Memory B cell (primary cell): Measurements from ENCODE around the gene RXFP4.
"Not testable (repeated sequence)": the region's sequence is repeated elsewhere in the genome, so short reads cannot be mapped to it uniquely, and the experiment has no call there.

Experiments
- ATAC-seq: fragments of 150-1000 bp; cut with Tn5 transposase; 2 replicates; pipeline ENCODE4 v1.10.0; 2021; ENCODE audit warnings: low read depth, mild to moderate bottlenecking, moderate library complexity
- DNase-seq, 2 donors: peaks; one replicate each; pipeline ENCODE4 v3.0.0; 2022; ENCODE audit warnings: low spot score in 2 of 2
- H3K27ac Mint-ChIP-seq: one replicate; pipeline ENCODE4 v1.8.0; 2022; ENCODE audit warnings: mild to moderate bottlenecking, moderate library complexity, mixed read lengths
- H3K27me3 Mint-ChIP-seq: one replicate; pipeline ENCODE4 v1.8.0; 2022; ENCODE audit warnings: mixed read lengths
- H3K36me3 Mint-ChIP-seq: one replicate; pipeline ENCODE4 v1.8.0; 2022; ENCODE audit warnings: mild to moderate bottlenecking, mixed read lengths
- H3K4me1 Mint-ChIP-seq: one replicate; pipeline ENCODE4 v1.8.0; 2022; ENCODE audit warnings: mixed read lengths
- H3K4me3 Mint-ChIP-seq: one replicate; pipeline ENCODE4 v1.8.0; 2022; ENCODE audit warnings: mild to moderate bottlenecking, moderate library complexity, mixed read lengths
- H3K9me3 Mint-ChIP-seq: one replicate; pipeline ENCODE4 v1.8.0; 2022; ENCODE audit warnings: mixed read lengths

Gene RXFP4

DNA sequence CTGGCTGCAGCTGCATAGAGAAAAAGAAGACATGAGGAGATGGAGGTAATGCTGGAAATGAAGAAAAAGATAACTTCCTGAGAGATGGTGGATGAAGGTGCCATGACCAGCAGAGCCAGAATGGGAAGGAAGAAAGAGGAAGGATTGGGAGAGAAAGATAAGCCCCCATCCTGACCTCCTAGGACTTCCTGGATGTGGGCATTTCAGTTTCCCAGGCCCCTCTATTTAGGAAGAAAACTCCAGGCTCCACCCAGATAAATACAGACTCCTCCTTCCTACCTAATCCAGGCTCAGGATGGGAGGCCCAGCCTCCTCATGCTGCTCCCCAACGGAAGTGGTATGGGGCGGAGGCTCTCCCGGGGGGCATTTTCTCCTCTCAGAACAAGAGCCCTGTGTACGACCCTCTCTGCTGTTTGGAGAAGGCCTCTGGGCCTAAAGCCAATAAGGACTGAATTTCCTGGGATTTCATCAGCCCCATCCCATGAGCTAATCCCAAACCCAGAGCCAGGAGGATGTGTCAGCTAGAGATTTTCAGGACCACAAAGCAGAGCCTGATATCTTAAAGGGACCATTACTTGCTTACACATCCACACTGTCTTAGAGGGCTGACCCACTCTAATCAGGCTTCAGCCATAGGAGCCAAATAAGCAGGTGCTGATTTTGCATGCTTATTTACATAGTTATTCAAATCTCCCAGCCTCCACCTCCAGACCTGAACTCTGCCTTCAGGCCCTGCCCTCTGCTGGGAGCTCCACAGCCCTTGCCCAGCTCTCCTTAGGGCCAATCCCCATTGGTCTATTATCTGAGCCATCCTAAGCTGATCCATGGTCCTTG is 42.0 kb downstream of the RXFP4 start:
- peak overlapping the region; percentile 62 for H3K4me3 Mint-ChIP-seq
- peak; percentile 86 for ATAC-seq
- no peaks in the 10 kb centered on the region for H3K36me3 Mint-ChIP-seq
- DNase-seq: peak in 1 of 2 donors; percentile 56
- H3K9me3 Mint-ChIP-seq: no peaks in the 10 kb centered on the region
- no peaks in the 10 kb centered on the region for H3K27me3 Mint-ChIP-seq
- H3K4me1 Mint-ChIP-seq: peaks cover 40% of the 10 kb centered on the region
- peak overlapping the region; percentile 91 for H3K27ac Mint-ChIP-seq

DNA sequence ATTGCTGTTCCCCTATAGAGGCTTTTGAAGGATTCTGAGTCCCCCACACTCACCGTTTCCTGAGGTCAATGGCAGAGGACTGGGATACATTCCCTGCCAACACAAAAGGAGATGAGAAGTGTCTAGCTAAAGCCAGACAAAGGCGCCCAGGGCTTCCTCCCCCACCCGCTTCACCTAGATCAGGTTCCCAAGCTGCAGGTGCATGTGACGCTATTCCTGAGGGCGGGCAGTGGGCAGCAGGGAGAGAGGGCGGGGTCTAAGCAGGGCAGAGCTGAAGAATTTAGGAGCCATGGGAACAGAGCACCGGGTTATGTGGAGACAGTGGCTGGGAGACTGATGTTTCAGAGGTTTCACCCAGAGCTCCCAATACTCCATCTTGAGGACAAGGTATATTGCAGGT is 42.9 kb downstream of the RXFP4 start:
- peaks cover 44% of the 10 kb centered on the region for H3K4me1 Mint-ChIP-seq
- peak overlapping the region; percentile 91 for H3K27ac Mint-ChIP-seq
- ATAC-seq: no peak
- no peak for DNase-seq
- no peaks in the 10 kb centered on the region for H3K36me3 Mint-ChIP-seq
- no peaks in the 10 kb centered on the region for H3K27me3 Mint-ChIP-seq
- no peak overlapping the region for H3K4me3 Mint-ChIP-seq
- no peaks in the 10 kb centered on the region for H3K9me3 Mint-ChIP-seq

DNA sequence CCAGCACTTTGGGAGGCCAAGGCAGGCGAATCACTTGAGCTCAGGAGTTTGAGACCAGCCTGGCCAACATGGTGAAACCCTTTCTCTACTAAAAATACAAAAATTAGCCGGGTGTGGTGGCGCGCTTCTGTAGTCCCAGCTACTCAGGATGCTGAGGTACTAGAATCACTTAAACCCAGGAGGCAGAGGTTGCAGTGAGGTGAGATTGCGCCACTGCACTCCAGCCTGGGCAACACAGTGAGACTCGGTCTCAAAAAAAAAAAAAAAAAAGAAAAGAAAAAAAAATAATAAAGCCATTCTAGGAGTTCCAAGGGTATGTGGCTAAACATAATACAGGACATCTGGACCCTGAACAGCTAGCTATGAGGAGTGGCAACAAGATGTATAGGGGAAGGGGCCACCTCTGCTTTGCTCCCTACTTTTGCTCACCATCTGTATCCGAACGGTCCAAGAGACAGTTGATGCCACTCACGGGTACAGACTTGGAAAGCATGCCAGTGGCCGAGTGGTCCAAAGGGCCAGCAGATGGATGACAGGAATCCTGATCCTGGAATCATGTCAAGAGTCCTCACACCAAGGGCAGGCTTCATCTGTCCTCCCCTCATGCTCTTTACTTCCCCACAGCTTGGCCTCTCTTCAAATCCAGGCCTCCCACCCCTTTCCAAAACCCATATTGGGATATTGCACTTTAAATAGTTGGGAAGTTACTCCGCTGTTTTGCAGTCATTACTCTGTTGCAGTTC is 43.6 kb downstream of the RXFP4 start:
- ATAC-seq, H3K27me3 Mint-ChIP-seq, DNase-seq, H3K27ac Mint-ChIP-seq, H3K4me3 Mint-ChIP-seq, H3K36me3 Mint-ChIP-seq, H3K9me3 Mint-ChIP-seq: not testable (repeated sequence)
- peaks cover 48% of the 10 kb centered on the region for H3K4me1 Mint-ChIP-seq

DNA sequence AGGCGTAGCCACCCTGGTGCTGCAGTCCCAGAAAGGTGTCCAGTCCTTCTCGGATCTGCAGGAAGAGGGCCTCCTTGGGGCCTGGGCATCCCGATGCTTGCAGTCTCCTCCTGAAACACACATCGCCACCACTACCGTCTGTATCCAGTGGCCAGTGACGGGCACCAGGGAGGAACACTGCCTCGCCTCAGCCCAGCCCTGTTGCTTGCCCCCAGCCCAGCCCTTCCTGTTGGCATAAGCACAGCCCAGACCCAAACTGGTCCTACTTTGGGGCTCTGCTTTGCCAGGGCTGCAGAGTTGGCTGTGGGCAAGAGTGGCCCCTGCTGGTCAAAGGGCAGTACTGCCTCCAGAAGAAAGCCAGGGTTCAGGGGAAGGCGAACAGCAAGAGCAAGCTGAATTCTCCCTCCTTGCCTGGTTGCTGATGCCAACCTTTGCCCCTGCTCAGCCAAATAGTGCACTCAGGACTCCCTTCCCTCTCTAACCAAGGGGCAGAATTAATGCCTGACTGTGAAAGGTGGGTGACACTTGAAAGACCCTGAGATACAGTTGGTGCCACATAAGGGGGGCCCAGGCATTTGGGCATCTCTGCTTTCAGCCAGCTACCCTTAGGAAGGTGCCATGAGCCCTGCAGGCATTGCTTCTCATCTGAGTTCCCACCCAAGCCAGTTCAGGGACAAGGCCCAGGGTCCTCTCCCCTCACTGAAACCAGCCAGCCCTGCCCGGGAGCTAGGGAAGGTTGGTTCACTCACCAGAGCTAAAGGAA is 48.0 kb downstream of the RXFP4 start:
- peak; percentile 94 for ATAC-seq
- Mint-ChIP-seq H3K36me3 (no peaks in the 10 kb centered on the region), H3K4me3 (peak overlapping the region; percentile 50), H3K9me3 (no peaks in the 10 kb centered on the region), H3K4me1 (peaks cover 15% of the 10 kb centered on the region), H3K27me3 (no peaks in the 10 kb centered on the region), H3K27ac (no peak overlapping the region)
- DNase-seq: peak; percentile 87 to 89

DNA sequence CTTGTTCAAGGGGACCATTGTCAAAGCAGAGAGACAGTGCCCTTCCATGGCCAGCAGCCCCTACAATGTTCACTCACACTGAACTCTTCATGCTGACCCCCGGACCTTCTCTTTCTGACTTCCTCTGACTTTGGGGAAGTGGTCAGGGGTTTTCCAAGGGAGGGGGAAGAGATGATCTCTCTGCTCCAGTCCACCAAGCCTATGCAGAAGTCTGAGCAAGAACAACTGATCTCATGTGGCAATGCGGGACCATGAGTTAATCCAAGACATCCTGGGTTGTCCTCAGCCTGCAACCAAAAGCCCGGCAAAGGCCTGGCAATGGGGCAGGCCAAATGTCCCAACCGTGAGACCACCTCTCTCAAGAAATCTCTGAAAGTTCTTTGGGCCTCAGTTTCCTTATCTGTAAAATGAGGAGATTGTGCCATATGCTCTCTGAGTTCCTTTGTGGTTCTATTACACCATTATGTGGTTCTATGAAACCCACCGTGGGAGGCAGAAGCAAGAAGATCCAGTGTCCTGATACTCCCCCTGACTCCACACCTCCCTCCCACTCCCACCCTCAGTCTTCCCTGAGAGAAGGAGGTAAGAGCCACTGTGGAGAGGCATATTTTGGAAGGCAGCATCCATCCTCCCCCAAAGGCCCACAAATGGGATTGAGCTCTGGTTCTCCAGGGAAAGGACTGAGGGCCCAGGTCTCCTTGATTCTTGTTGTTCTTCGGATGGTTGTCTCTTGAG is 48.7 kb downstream of the RXFP4 start:
- Mint-ChIP-seq H3K27me3 (no peaks in the 10 kb centered on the region), H3K36me3 (no peaks in the 10 kb centered on the region), H3K27ac (no peak overlapping the region), H3K4me1 (peaks cover 14% of the 10 kb centered on the region), H3K4me3 (no peak overlapping the region), H3K9me3 (no peaks in the 10 kb centered on the region)
- DNase-seq (no peak), ATAC-seq (peak; percentile 58)
